Measurements from ENCODE around the gene FBF1. TPM values are rescaled to one million over a fixed set of nuclear protein-coding genes. Genes with fewer than 3 reads are reported as not detected.

Gene FBF1
- total and polyA plus RNA-seq, 2 donors (not counting 3 experiments of a cell fraction or from before 2014, with no cell fraction given), result 4.9 to 9.4 TPM

DNA sequence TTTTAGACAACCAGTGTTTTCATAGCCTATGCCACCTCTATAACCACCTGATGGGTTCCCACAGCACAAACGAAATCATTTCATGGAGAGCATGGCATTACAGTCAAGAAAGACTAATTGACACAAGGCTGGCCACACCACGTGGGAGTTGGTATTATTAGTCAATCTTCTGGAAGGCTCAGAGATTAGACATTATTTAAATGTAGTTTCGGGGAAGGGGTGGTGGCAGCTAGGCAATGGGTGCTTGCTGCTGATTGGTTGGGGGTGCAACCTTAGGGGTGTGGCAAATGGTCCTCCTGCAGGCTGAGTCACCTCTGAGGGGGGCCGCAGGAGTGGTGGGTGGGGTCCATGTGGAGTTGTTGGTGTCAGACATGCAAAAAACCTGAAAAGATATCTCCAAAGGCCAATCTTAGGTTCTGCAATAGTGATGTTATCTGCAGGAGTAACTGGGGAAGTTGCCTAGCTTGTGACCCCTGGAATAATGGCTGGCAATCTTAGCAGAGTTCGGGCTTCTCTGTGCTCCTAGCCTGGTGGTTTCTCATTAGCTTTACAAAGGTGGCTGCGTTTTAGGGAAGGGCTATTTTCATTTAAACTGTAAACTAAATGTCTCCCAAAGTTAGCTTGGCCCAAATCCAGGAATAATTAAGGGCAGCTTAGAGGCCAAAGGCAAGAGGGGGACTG lies 42.8 kb upstream of the FBF1 start:
- no peak overlapping the region for H3K27ac ChIP-seq (ENCODE audit: insufficient read depth, low read depth, low read length)
- H3K4me3 ChIP-seq (replicated peaks in 1 of 3; ENCODE audit: insufficient read depth in 1 of 3, low read depth in 1 of 3, low read length in 3 of 3), result no peak overlapping the region
- CTCF ChIA-PET, result interaction anchor here (1.1 to 1.6 kb wide), 3 partner anchors 16 to 18 kb away, joined by 3 to 4 read pairs (median 3); partner anchors contain the start of gene CDK3
- no peak for DNase-seq (ENCODE audit: low read depth, low spot score)
- no TSS peak for BruUV-seq (replicated peaks)
- H2AFZ ChIP-seq (ENCODE audit: low read depth, low read length), result no peak overlapping the region
- POLR2A ChIA-PET, result no interaction called here
- no peaks in the 10 kb centered on the region for H3K9me1 ChIP-seq (replicated peaks; ENCODE audit: control insufficient read depth, extremely low read depth, insufficient read depth, low read length)
- peaks cover under 1% of the 10 kb centered on the region for H3K79me2 ChIP-seq (ENCODE audit: control insufficient read depth, insufficient read depth, low read length)
- no peaks in the 10 kb centered on the region for H3K36me3 ChIP-seq (ENCODE audit: control insufficient read depth in 2 of 2, extremely low read depth in 1 of 2, insufficient read depth in 2 of 2, low read length in 2 of 2)
- no peak overlapping the region for H3K9ac ChIP-seq (replicated peaks; ENCODE audit: extremely low read depth, insufficient read depth, low read length)
- dilution Hi-C loops (cut with MboI; ENCODE audit: extremely low pct_ligation_motif_present, low sequenced_read_pairs) (no loop called here), intact Hi-C loops (cut with micrococcal nuclease) (no loop called here)
- FAIRE-seq, result no peak
- peaks cover 3% of the 10 kb centered on the region for H3K4me1 ChIP-seq (ENCODE audit: control insufficient read depth, extremely low read depth, insufficient read depth, low read length)
- TF ChIP-seq JUN (IDR thresholded peaks at IDR 0.05; ENCODE audit: borderline replicate concordance, insufficient read depth, insufficient read length, low read depth), result no peak
- TF ChIP-seq POLR2A (IDR thresholded peaks at IDR 0.05; ENCODE audit: low read depth, low read length), result no peak
- no peak for TF ChIP-seq FOS (IDR thresholded peaks at IDR 0.05; ENCODE audit: borderline replicate concordance, insufficient read depth, low read length)
- TF ChIP-seq, protein P1, sequence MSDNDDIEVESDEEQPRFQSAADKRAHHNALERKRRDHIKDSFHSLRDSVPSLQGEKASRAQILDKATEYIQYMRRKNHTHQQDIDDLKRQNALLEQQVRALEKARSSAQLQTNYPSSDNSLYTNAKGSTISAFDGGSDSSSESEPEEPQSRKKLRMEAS (IDR thresholded peaks at IDR 0.05; ENCODE audit: insufficient read depth, insufficient read length), result no peak
- no peak for TF ChIP-seq POLR2AphosphoS5 (IDR thresholded peaks at IDR 0.05; ENCODE audit: insufficient read depth, low read depth, low read length)
- no peak for TF ChIP-seq GATA2 (IDR thresholded peaks at IDR 0.05; ENCODE audit: insufficient read depth, insufficient read length, low read depth, low read length)
- TF ChIP-seq MYC (IDR thresholded peaks at IDR 0.05; ENCODE audit: low read depth, low read length), result no peak
- no peak for TF ChIP-seq EZH2 (IDR thresholded peaks at IDR 0.05; ENCODE audit: borderline replicate concordance, low read depth, low read length, severe bottlenecking)
- TF ChIP-seq, protein P2, sequence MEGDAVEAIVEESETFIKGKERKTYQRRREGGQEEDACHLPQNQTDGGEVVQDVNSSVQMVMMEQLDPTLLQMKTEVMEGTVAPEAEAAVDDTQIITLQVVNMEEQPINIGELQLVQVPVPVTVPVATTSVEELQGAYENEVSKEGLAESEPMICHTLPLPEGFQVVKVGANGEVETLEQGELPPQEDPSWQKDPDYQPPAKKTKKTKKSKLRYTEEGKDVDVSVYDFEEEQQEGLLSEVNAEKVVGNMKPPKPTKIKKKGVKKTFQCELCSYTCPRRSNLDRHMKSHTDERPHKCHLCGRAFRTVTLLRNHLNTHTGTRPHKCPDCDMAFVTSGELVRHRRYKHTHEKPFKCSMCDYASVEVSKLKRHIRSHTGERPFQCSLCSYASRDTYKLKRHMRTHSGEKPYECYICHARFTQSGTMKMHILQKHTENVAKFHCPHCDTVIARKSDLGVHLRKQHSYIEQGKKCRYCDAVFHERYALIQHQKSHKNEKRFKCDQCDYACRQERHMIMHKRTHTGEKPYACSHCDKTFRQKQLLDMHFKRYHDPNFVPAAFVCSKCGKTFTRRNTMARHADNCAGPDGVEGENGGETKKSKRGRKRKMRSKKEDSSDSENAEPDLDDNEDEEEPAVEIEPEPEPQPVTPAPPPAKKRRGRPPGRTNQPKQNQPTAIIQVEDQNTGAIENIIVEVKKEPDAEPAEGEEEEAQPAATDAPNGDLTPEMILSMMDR (IDR thresholded peaks at IDR 0.05; ENCODE audit: extremely low read depth in 1 of 2, insufficient read depth in 1 of 2, low read depth in 1 of 2, low read length in 2 of 2), result no peak
- H3K27me3 ChIP-seq (ENCODE audit: control insufficient read depth in 2 of 2, insufficient read depth in 2 of 2, low read length in 2 of 2), result no peaks in the 10 kb centered on the region
- H4K20me1 ChIP-seq (replicated peaks; ENCODE audit: control insufficient read depth, extremely low read depth, insufficient read depth, low read length), result no peaks in the 10 kb centered on the region
- no peaks in the 10 kb centered on the region for H3K9me3 ChIP-seq (replicated peaks; ENCODE audit: control insufficient read depth, insufficient read depth, low read length)
- H3K4me2 ChIP-seq (ENCODE audit: insufficient read depth, low read length), result no peak overlapping the region

Data from endothelial cell of umbilical vein (primary cell).